Keratinocyte (primary cell): ENCODE data around the gene FILIP1. TPM values are rescaled to one million over a fixed set of nuclear protein-coding genes. Genes with fewer than 3 reads are reported as not detected.

Experiments
- DNase-seq: peaks from one replicate; pipeline ENCODE4 v3.0.0-alpha.2; 2011; ENCODE audit warnings: low read depth, missing footprints, low spot score
- FAIRE-seq: peaks from 2 replicates; lab custom pipeline; 2011; peaks lifted over from hg19 to GRCh38; lab: Jason Lieb, UNC
- H2AFZ ChIP-seq: 2 replicates; pipeline ENCODE4 v1.6.0; 2012; ENCODE audit warnings: low read length, control low read depth, inconsistent platforms; ENCODE audit not compliant: control insufficient read depth
- H3K27ac ChIP-seq: 2 replicates; pipeline ENCODE4 v1.5.1; 2011; ENCODE audit warnings: low read length; ENCODE audit not compliant: control insufficient read depth, insufficient read depth
- H3K27me3 ChIP-seq: 3 replicates; pipeline ENCODE4 v1.6.0; 2011; ENCODE audit warnings: low read length; ENCODE audit not compliant: control insufficient read depth, insufficient read depth; ENCODE audit errors: extremely low read depth
- H3K36me3 ChIP-seq, 2 experiments: 2 replicates in 1 of 2; 3 replicates in 1 of 2; pipeline ENCODE4 v1.5.1; 2011; ENCODE audit warnings: low read length in 2 of 2, mild to moderate bottlenecking in 1 of 2; ENCODE audit not compliant: control insufficient read depth in 2 of 2, insufficient read depth in 2 of 2; ENCODE audit errors: extremely low read depth in 1 of 2
- H3K4me1 ChIP-seq: 3 replicates; pipeline ENCODE4 v1.5.1; 2011; ENCODE audit warnings: low read length; ENCODE audit not compliant: control insufficient read depth, insufficient read depth; ENCODE audit errors: extremely low read depth
- H3K4me2 ChIP-seq: 3 replicates; pipeline ENCODE4 v1.6.0; 2011; ENCODE audit warnings: low read depth, low read length; ENCODE audit not compliant: control insufficient read depth, insufficient read depth; ENCODE audit errors: extremely low read depth
- H3K4me3 ChIP-seq, 3 experiments: fragments of 200-600 bp in 1 of 3; sonication (generic) in 1 of 3; 2 replicates in 2 of 3; 3 replicates in 1 of 3; pipeline ENCODE4 v1.5.1; 2011 to 2016; ENCODE audit warnings: low read length in 3 of 3, mild to moderate bottlenecking in 3 of 3, control low read depth in 2 of 3, inconsistent platforms in 1 of 3, low read depth in 1 of 3, mixed read lengths in 1 of 3, mixed run types in 1 of 3, moderate library complexity in 1 of 3; ENCODE audit not compliant: control insufficient read depth in 2 of 3, insufficient read depth in 2 of 3; ENCODE audit errors: extremely low read depth in 1 of 3
- H3K79me2 ChIP-seq: 2 replicates; pipeline ENCODE4 v1.6.0; 2012; ENCODE audit warnings: low read length; ENCODE audit not compliant: control insufficient read depth, insufficient read depth
- H3K9ac ChIP-seq: 3 replicates; pipeline ENCODE4 v1.6.0; 2011; ENCODE audit warnings: low read length; ENCODE audit not compliant: control insufficient read depth, insufficient read depth; ENCODE audit errors: extremely low read depth
- H3K9me1 ChIP-seq: 3 replicates; pipeline ENCODE4 v1.6.0; 2011; ENCODE audit warnings: low read length; ENCODE audit not compliant: control insufficient read depth, insufficient read depth; ENCODE audit errors: extremely low read depth
- H3K9me3 ChIP-seq: 2 replicates; pipeline ENCODE4 v1.5.1; 2012; ENCODE audit warnings: low read depth, low read length; ENCODE audit not compliant: control insufficient read depth
- H4K20me1 ChIP-seq: 3 replicates; pipeline ENCODE4 v1.6.0; 2011; ENCODE audit warnings: low read length; ENCODE audit not compliant: control insufficient read depth, insufficient read depth; ENCODE audit errors: extremely low read depth
- EZH2 ChIP-seq: IDR thresholded peaks from one replicate; pipeline ENCODE4 v1.6.1; 2012; ENCODE audit warnings: inconsistent platforms, mild to moderate bottlenecking, low read length, moderate library complexity
- dilution Hi-C: fragments of 300-500 bp; cut with MboI; formaldehyde crosslinking; loops from one replicate; pipeline ENCODE4 v1.7.0; 2020; ENCODE audit warnings: low sequenced_read_pairs; ENCODE audit not compliant: extremely low pct_ligation_motif_present
- polyA plus RNA-seq, 5 experiments: library from polyadenylated mRNA; depleted of rRNA in 3 of 5; stranded (reverse) in 3 of 5; stranded (forward) in 1 of 5; unstranded in 1 of 5; fragments of >200 nt; gene quantifications; 1 replicate in 1 of 5; 2 replicates in 3 of 5; 3 replicates in 1 of 5; pipeline versions ENCODE4 v1.2.1 to v1.2.3, GENCODE V29; 2011 to 2012; ENCODE audit warnings: missing spikeins in 2 of 5, low read depth in 1 of 5, low replicate concordance in 1 of 5
- TF ChIP-seq, protein P1 (sequence below), 3 experiments: IDR thresholded peaks in 1 of 3; conservative IDR thresholded peaks in 1 of 3; optimal IDR thresholded peaks in 1 of 3; 2 replicates in 2 of 3; 3 replicates in 1 of 3; pipeline versions ENCODE3 to v1.5.1; 2011; ENCODE audit warnings: low read length in 3 of 3, mild to moderate bottlenecking in 3 of 3, moderate library complexity in 2 of 3, control low read depth in 1 of 3, inconsistent platforms in 1 of 3; ENCODE audit not compliant: insufficient read depth in 2 of 3; ENCODE audit errors: extremely low read depth in 1 of 3

Gene FILIP1
- polyA plus RNA-seq, 1 donor (not counting 4 experiments of a cell fraction or from before 2014, with no cell fraction given): 0.01 TPM

- no peak for TF ChIP-seq EZH2
- TF ChIP-seq, protein P1, sequence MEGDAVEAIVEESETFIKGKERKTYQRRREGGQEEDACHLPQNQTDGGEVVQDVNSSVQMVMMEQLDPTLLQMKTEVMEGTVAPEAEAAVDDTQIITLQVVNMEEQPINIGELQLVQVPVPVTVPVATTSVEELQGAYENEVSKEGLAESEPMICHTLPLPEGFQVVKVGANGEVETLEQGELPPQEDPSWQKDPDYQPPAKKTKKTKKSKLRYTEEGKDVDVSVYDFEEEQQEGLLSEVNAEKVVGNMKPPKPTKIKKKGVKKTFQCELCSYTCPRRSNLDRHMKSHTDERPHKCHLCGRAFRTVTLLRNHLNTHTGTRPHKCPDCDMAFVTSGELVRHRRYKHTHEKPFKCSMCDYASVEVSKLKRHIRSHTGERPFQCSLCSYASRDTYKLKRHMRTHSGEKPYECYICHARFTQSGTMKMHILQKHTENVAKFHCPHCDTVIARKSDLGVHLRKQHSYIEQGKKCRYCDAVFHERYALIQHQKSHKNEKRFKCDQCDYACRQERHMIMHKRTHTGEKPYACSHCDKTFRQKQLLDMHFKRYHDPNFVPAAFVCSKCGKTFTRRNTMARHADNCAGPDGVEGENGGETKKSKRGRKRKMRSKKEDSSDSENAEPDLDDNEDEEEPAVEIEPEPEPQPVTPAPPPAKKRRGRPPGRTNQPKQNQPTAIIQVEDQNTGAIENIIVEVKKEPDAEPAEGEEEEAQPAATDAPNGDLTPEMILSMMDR (optimal IDR thresholded peaks at IDR 0.05 in 1 of 3, IDR thresholded peaks at IDR 0.05 in 1 of 3, conservative IDR thresholded peaks at IDR 0.05 in 1 of 3; ENCODE audit: extremely low read depth in 1 of 3, insufficient read depth in 2 of 3, low read length in 3 of 3): no peak
- Histone ChIP-seq H3K79me2 (no peaks in the 10 kb centered on the region), H4K20me1 (no peaks in the 10 kb centered on the region), H2AFZ (no peak overlapping the region), H3K36me3 (no peaks in the 10 kb centered on the region), H3K9ac (no peak overlapping the region), H3K27ac (no peak overlapping the region), H3K9me3 (no peaks in the 10 kb centered on the region), H3K27me3 (peaks cover 19% of the 10 kb centered on the region), H3K4me3 (no peak overlapping the region), H3K9me1 (no peaks in the 10 kb centered on the region), H3K4me2 (no peak overlapping the region), H3K4me1 (no peaks in the 10 kb centered on the region)
- FAIRE-seq (no peak), DNase-seq (no peak)
- dilution Hi-C loops: no loop called here
Measured at GRCh38 chr6:75350156-75350555, 143.4 kb downstream of the FILIP1 start.

- H3K27ac ChIP-seq: no peak overlapping the region
- no peaks in the 10 kb centered on the region for H3K9me3 ChIP-seq
- H4K20me1 ChIP-seq: no peaks in the 10 kb centered on the region
- no peaks in the 10 kb centered on the region for H3K36me3 ChIP-seq
- peak overlapping the region; percentile 23 for H3K4me2 ChIP-seq
- no peak overlapping the region for H3K9ac ChIP-seq
- no peak overlapping the region for H2AFZ ChIP-seq
- H3K9me1 ChIP-seq: no peaks in the 10 kb centered on the region
- TF ChIP-seq, protein P1 (optimal IDR thresholded peaks at IDR 0.05 in 1 of 3, IDR thresholded peaks at IDR 0.05 in 1 of 3, conservative IDR thresholded peaks at IDR 0.05 in 1 of 3; ENCODE audit: extremely low read depth in 1 of 3, insufficient read depth in 2 of 3, low read length in 3 of 3): no peak
- peak; percentile 73 for TF ChIP-seq EZH2
- FAIRE-seq (no peak), DNase-seq (no peak)
- no peaks in the 10 kb centered on the region for H3K4me1 ChIP-seq
- peaks cover 19% of the 10 kb centered on the region for H3K27me3 ChIP-seq
- H3K4me3 ChIP-seq: no peak overlapping the region
- no peaks in the 10 kb centered on the region for H3K79me2 ChIP-seq
- dilution Hi-C loops: no loop called here
Measured at GRCh38 chr6:75349262-75349984, 144.2 kb downstream of the FILIP1 start.
